MM.1S (cell line): ENCODE results near the gene PTPN13.

ENCODE experiments used
- CTCF ChIP-seq: fragments of 300-600 bp; sonication (generic); IDR thresholded peaks from 2 replicates; pipeline ENCODE4 v1.5.1; 2016; ENCODE audit warnings: antibody characterized with exemption, low read length, mixed read lengths
- EZH2 ChIP-seq: fragments of 300-600 bp; sonication (generic); optimal IDR thresholded peaks from 2 replicates; pipeline ENCODE3; 2017; ENCODE audit warnings: low read depth, mild to moderate bottlenecking, antibody characterized with exemption, low read length, mixed read lengths
- EZH2phosphoT487 ChIP-seq: fragments of 300-600 bp; sonication (generic); IDR thresholded peaks from 2 replicates; pipeline ENCODE4 v1.6.1; 2018; ENCODE audit warnings: antibody characterized with exemption, low read length

DNA sequence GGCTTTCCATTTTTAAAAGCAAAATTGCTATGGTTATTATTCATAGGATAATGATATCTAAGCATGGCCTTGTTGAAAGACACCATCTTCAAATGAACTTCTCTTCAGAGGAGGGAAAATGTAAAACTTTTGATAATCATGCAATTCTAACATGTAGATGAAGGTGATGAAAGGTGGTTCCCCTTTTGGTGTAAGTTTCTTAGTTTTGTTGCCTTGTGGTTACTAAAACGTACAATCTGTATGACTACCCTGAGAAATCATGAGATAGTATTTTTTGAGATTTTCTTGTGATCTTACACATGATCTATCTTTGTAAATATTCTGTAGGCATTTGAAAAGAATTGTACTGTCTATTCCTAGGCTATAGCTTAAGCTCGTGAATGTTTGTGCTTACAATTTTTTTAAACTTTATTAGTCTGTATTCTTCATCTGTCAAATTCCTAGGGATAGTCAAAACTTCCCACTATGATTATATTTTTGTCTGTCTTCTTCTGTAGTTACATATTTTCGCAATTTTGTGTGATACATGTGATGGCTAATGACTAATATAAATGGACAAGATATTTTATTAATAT, 47.5 kb downstream of the PTPN13 start:
- no peak for TF ChIP-seq CTCF
- TF ChIP-seq EZH2, result no peak
- TF ChIP-seq EZH2phosphoT487, result no peak
